HK-2 (cell line): ENCODE measurements around the gene CA10.

Experiments used
- DNase-seq: peaks from one replicate; pipeline ENCODE4 v3.0.0-alpha.2; 2018; ENCODE audit not compliant: unreplicated experiment

The CA10 gene

DNA sequence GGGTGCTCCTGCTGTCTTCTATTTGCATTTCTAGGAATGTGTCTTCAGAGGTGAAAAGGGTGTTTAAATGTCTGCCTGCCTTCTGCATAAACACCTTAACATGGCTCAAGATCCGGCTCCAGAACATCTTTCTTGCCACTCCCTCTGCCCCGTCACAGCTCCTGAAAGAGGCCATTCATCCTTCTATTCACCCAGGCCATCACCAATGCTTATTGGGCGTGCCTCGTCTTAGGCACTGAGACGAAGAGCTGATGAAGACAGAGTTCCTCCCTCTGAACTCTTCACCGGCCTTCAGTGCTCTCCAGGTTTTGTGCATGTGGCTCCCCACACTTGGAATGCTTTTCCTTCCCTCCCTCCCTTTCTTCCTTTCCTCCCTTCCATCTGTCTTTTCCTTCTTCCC is 511.4 kb downstream of the CA10 start:
- no peak for DNase-seq

DNA sequence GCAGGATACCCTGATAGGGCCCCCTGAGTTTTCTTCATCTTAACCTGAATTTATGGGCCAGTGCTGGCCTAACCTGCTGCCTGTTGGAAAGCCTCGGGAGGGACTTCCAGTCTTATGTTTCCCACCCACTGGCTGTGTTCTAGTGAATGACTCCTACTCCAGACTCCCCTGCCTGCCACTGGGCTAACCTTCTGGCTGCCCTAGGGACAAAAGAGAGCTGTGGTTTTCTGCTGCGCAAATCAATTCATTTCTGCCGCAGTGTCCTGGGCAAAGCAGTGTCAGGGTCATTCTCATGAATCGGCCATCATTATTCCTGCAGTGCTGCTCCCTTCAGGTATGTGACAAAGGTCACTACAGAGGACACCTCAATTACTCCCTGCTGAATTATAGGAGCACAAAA is 512.0 kb downstream of the CA10 start:
- no peak for DNase-seq

DNA sequence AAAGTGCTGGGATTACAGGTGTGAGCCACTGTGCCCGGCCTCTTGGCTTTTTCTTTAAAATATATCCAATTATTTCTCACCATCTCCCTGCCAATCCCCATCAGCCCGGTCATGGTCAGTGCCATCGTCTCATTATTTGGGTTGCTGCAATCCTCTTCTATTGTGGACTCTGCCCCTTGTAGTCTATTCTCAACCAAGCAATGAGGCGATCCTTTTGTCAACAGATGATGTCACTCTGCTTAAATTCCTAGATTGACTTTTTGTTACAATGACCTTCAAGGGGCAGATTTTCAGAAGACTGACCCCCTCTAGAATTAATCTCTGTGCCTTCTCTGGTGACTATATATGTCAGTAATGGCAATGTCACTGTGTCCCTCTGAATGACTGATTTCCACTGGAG is 513.5 kb downstream of the CA10 start:
- no peak for DNase-seq

- no peak for DNase-seq
Observed at GRCh38 chr17:51643702-51644490, 514.6 kb downstream of the CA10 start.

DNA sequence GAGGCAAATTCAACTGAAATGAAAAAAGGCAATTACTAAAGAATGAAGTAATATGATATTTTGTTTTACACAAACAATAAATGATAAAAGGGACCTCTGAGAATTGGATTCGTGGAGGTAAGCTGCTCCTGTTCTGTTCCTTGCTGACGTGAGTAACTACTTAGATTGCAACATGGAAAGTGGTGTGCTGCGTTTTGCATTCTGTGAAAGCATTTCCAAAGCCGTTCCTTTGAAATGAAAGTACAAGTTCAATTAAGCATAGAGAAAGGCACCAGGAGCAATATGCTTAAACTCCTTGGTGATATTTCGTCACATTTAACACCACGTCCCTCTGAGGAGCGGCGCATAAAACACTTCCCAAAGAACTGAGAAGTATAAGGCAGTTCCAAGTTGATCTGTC is 516.5 kb downstream of the CA10 start:
- no peak for DNase-seq

GRCh38 chr17:51640108-51640622 is 518.3 kb downstream of the CA10 start:
- DNase-seq = no peak

- no peak for DNase-seq
Observed at GRCh38 chr17:51638971-51639370, 519.5 kb downstream of the CA10 start.

DNA sequence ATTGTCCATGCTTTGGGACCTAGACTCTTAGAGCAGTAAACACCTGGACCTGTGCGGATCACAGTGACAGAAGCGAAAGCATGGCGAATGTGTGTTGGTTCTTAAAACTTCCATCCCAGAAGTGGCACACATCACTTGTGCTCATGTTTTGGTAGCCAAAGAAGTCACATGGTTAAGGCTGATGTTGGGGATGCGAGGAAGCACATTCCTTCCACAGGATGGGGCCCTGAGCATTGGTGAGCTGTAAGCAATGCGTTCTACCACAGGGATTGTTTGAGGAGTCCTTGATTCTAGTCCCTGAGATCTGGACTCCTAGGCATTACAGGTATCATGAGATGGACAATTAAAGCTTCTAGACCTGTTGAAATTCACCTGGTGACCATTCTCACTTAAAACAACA is 522.2 kb downstream of the CA10 start:
- no peak for DNase-seq

DNA sequence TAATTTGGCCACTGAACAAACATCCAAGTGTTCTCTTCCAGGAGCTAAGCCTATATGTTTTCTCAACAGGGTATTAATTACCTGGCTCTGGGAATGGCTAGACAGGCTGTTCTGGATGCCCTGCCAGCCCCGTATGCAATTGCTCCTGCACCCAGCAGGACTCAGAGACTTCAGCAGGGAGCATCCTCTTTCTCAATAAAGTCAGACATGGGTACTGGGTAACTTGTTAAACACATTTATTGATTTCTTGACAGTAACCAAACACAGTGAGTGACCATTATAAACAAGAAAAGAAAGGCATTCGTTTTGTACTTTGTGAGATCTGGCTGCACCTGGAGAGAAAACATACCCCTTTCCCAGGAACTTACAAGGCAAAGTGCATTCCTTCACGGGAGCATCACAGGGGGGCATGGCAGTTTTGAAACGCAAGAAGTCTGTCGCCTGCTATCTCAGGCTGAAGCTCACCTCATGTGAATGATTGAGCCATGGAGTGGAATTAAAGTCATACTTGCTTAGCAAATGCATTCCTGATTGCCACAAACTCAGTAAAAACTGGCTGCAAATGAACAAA is 528.3 kb downstream of the CA10 start:
- no peak for DNase-seq

DNA sequence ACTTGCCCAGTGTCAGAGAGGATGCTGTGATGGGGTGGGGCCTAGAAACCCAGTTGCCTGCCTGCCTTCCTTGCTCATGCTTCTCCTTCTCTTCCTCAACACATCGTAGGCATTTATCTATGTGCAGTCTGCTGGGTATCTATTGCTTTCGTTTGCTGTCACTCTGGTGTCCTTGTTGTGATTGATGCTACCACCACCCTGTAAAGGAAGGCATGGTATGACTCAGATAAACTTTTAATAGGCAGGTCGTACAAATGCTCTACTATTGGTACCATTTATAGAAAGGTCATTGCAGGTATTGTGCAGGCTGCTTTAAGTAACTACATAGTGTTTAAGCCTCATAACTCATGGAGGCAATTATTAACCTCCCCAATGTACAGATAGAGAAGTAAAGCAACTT is 529.3 kb downstream of the CA10 start:
- no peak for DNase-seq

DNA sequence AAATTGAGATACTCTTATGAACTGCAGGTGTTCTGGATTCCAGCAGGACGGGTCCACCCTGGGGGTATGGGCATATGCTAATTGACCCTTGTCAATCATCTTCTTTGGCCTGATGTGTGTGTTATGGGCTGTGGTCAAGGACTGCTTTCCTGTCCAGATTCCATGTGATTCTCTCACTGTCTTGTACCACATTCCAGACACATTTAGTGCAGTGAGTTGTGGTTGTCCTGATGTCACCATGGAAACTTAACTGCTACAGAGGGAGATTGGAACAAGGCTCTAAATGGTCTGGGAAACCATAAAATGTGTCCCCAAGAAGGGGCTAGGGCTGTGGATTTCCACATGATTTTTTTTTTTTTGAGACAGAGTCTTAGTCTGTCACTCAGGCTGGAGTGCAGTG is 530.7 kb downstream of the CA10 start:
- no peak for DNase-seq

DNA sequence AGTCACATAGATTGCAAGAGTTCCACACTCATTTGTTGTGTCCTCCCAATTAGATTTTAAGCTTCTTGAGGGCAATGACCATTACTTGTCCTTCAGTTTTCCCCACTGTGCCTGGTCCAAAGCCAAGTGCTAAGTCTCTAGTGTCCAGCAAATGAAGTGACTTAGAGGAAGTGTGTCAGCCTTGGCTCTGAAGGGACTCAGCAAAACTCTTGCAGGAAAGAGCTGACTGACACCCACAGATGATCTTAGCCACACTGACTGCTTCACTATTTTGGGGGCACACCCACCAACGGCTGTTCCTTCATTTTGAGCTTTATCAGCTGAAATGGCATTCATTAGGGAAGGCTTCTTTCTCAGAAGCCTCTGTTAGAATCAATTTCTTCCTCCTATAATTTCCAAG is 540.0 kb downstream of the CA10 start:
- DNase-seq = no peak

DNA sequence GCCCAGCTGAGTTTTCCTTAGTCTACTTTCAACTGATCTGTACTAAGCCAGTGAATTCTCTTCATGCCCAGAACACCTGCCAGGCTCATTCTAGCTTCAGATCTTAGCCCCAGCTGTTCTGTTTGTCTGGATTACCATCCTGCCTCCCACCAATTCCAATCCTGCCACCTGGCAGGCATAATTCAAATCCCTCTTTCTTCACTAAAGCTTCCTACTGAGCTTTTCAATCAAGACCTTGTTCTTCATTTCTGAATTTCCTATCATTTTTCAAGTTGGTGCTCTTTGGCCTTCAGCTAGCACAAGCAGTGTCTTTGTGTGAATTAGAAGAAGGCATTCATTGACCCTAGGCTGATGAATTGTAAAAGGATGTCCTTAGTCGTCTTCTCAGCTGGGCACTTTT is 540.5 kb downstream of the CA10 start:
- no peak for DNase-seq

DNA sequence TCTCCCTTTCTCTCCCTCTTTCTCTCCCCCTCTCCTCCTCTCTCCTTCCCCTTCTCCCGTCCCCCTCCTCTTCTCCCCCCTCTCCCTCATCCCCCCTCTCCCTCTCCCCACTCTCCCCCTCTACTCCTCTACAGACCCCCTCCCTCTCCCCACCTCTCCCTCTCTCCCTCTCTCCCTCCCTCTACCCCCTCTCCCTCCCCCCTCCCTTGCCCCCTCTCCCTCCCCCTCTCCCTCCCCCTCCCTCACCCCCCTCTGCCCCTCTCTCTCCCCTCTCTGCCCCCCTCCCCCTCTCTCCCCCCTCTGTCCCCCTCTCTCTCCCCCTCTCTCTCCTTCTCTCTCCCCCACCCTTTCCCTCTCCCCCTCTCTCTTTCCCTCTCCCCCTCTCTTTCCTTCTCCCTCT is 545.3 kb downstream of the CA10 start:
- DNase-seq = no peak

GRCh38 chr17:51612692-51613091 is 545.8 kb downstream of the CA10 start:
- no peak for DNase-seq

DNA sequence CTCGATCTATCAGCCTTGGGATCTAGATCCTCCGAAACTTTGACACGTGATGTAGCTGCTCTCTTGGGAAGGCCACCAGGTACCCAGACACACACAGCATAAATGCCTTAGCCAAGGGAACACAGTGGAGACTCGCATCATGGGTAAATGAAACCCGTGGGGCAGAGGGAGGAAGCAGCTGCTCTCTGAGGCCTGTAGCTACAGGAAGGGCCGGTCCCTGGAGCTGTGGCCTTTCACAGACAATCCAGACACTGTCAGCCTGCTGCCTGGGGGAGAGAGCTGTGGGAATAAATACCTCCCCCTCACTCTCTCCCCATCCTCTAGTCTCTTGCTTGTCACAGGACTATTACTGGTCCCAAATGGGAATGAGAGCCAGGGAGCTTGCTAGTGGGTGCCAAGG is 546.9 kb downstream of the CA10 start:
- DNase-seq = no peak

GRCh38 chr17:51610834-51611233 is 547.7 kb downstream of the CA10 start:
- no peak for DNase-seq

DNA sequence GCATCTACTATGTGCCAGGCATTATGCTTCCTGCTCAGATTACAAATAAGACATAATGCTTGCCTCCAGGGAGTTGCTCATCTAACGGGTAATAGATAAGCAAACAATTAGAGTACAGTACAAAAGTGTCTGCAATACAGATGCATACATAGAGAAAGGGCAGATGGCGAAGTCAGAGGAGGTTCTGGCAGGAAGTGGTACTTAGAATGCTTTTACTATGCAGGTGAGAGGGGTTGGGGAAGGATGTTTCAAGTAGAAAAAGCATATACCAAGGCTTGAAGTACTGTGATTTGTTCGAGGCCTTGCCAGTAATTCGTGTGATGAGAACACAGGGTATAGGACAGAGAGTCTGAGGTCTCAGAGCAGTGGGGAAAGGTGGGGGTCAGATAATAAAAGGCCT is 548.4 kb downstream of the CA10 start:
- DNase-seq = no peak

GRCh38 chr17:51608251-51608933 is 550.1 kb downstream of the CA10 start:
- no peak for DNase-seq

DNA sequence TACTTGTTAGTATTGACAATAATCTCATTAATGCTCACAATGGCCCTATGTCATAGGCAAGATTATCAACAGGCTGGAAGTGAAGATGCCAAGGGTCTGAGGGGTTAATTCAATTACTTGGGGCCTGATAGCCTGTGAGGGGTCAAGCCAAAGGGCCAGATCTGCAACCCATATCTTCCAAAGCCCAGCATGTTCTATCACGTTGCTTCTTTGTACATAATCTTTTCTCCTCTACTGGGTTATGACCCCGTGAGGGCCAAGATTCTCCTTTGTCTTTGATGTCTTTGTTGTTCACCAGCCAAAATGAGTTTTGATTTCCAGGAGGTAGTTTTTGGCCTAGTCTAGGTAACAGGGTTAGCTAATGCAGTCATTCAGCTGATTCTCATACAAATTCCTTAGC is 551.0 kb downstream of the CA10 start:
- no peak for DNase-seq

DNA sequence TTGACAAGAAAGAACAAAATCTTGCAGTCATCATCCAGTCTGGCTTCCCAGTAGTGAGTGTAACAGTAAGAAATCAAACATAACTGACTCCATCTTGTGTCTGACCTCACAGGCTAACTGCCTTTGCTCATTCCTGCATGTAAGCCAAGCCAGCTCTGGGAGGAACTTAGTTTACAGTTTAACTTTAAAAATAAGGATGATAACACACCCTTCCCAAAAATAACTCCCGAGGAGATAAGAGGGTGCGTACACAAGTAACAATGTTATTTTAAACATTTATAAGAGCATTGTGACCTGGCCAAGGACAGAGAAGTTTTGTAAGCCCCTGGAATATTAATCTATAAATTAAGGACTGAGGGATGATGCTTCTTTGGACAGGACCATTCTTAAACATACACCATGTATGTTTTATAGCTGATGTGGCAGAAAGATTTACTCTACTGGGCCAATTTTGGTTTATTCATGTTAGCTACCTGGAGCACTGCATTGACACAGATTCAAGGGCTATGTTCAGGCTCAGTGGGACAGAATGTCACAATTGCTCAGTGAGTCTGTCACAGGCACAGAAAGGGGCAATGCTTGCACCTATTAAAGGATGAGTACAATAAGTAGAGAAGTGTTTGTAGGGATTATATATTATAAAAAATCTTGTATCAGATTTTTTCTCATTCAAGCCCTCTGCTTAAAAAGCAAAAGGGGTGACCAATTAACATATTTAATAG is 554.1 kb downstream of the CA10 start:
- no peak for DNase-seq

- DNase-seq = no peak
Observed at GRCh38 chr17:51601622-51602261, 556.8 kb downstream of the CA10 start.
